WTC11 (cell line): Measurements from ENCODE around the gene SLC22A12. TPM values are rescaled to one million over a fixed set of nuclear protein-coding genes. Genes with fewer than 3 reads are reported as not detected.

Experiments used
- ATAC-seq: fragments of 200-7000 bp; cut with Tn5 transposase; 2 replicates; pipeline ENCODE4 v1.10.0; 2021; ENCODE audit warnings: mild to moderate bottlenecking, moderate library complexity
- CTCF ChIA-PET: fragments of 300-600 bp; sonication (Branson Sonifier 250); formaldehyde crosslinking; loops from one replicate; lab custom pipeline; 2021; ENCODE audit warnings: antibody characterized with exemption; lab: Charles Lee
- POLR2A ChIA-PET: fragments of 350-600 bp; sonication (Branson Sonifier 250); formaldehyde crosslinking; loops from one replicate; lab custom pipeline; 2021; ENCODE audit warnings: antibody characterized with exemption; lab: Charles Lee
- DNase-seq: peaks from one replicate; pipeline ENCODE4 v3.0.0; 2021; ENCODE audit warnings: low spot score
- H3K27ac Mint-ChIP-seq: 2 replicates; pipeline ENCODE4 v1.8.0; 2021; ENCODE audit warnings: mixed read lengths
- H3K27me3 Mint-ChIP-seq: 2 replicates; pipeline ENCODE4 v1.8.0; 2021; ENCODE audit warnings: low read depth, mild to moderate bottlenecking, moderate library complexity, mixed read lengths
- H3K36me3 Mint-ChIP-seq: 2 replicates; pipeline ENCODE4 v1.8.0; 2021; ENCODE audit warnings: mixed read lengths
- H3K4me1 Mint-ChIP-seq: 2 replicates; pipeline ENCODE4 v1.8.0; 2022; ENCODE audit warnings: mixed read lengths
- H3K4me3 Mint-ChIP-seq: 2 replicates; pipeline ENCODE4 v1.8.0; 2021; ENCODE audit warnings: mild to moderate bottlenecking, moderate library complexity, mixed read lengths
- H3K9me3 Mint-ChIP-seq: 2 replicates; pipeline ENCODE4 v1.8.0; 2021; ENCODE audit warnings: mixed read lengths
- ARID4B ChIP-seq: sonication (generic); formaldehyde crosslinking; IDR thresholded peaks from 2 replicates; pipeline ENCODE4 v1.8.0; 2023; ENCODE audit warnings: missing genetic modification reagents, mild to moderate bottlenecking, borderline replicate concordance
- ERG ChIP-seq: fragments of 250-450 bp; sonication (Bioruptor Pico); IDR thresholded peaks from 2 replicates; pipeline ENCODE4 v1.8.0; 2021; ENCODE audit warnings: mild to moderate bottlenecking
- ESRRA ChIP-seq: sonication (generic); formaldehyde crosslinking; IDR thresholded peaks from 2 replicates; pipeline ENCODE4 v1.8.1; 2022; ENCODE audit warnings: mild to moderate bottlenecking, missing genetic modification reagents, borderline replicate concordance
- FOXP1 ChIP-seq: sonication (generic); formaldehyde crosslinking; IDR thresholded peaks from 2 replicates; pipeline ENCODE4 v1.8.0; 2022; ENCODE audit warnings: missing genetic modification reagents, mild to moderate bottlenecking, moderate library complexity, borderline replicate concordance
- GABPB1 ChIP-seq: sonication (generic); formaldehyde crosslinking; IDR thresholded peaks from 2 replicates; pipeline ENCODE4 v1.8.1; 2023; ENCODE audit warnings: mild to moderate bottlenecking, missing genetic modification reagents
- IRF1 ChIP-seq: sonication (generic); formaldehyde crosslinking; IDR thresholded peaks from 2 replicates; pipeline ENCODE4 v1.8.0; 2023; ENCODE audit warnings: missing genetic modification reagents
- JAZF1 ChIP-seq: fragments of 250-450 bp; sonication (Bioruptor Pico); IDR thresholded peaks from 2 replicates; pipeline ENCODE4 v1.9.0; 2021; ENCODE audit warnings: moderate library complexity, mild to moderate bottlenecking, inconsistent platforms
- JUN ChIP-seq: sonication (generic); formaldehyde crosslinking; IDR thresholded peaks from 2 replicates; pipeline ENCODE4 v1.8.0; 2023; ENCODE audit warnings: mild to moderate bottlenecking, missing genetic modification reagents
- NFYB ChIP-seq: sonication (generic); formaldehyde crosslinking; conservative IDR thresholded peaks from 2 replicates; pipeline ENCODE4 v1.8.0; 2022; ENCODE audit warnings: low read depth, missing genetic modification reagents
- TCF7 ChIP-seq: sonication (generic); formaldehyde crosslinking; IDR thresholded peaks from 2 replicates; pipeline ENCODE4 v1.8.0; 2022; ENCODE audit warnings: mild to moderate bottlenecking, low read depth, missing genetic modification reagents, moderate library complexity
- TEAD4 ChIP-seq: sonication (generic); formaldehyde crosslinking; IDR thresholded peaks from 2 replicates; pipeline ENCODE4 v1.8.0; 2022; ENCODE audit warnings: mild to moderate bottlenecking, missing genetic modification reagents
- ZNF232 ChIP-seq: sonication (generic); formaldehyde crosslinking; IDR thresholded peaks from 2 replicates; pipeline ENCODE4 v1.8.0; 2022; ENCODE audit warnings: mild to moderate bottlenecking, missing genetic modification reagents
- ZNF263 ChIP-seq: sonication (generic); formaldehyde crosslinking; IDR thresholded peaks from 2 replicates; pipeline ENCODE4 v1.8.1; 2022; ENCODE audit warnings: low read depth, mild to moderate bottlenecking, moderate library complexity, missing genetic modification reagents
- ZNF396 ChIP-seq: fragments of 250-450 bp; sonication (Bioruptor Pico); IDR thresholded peaks from 2 replicates; pipeline ENCODE4 v1.8.0; 2021; ENCODE audit warnings: mild to moderate bottlenecking, moderate library complexity, borderline replicate concordance
- ZNF425 ChIP-seq: fragments of 250-450 bp; sonication (Bioruptor Pico); conservative IDR thresholded peaks from 2 replicates; pipeline ENCODE4 v1.9.0; 2021; ENCODE audit warnings: mild to moderate bottlenecking
- ZNF671 ChIP-seq: fragments of 250-450 bp; sonication (Bioruptor Pico); IDR thresholded peaks from 2 replicates; pipeline ENCODE4 v1.8.0; 2021; ENCODE audit warnings: mild to moderate bottlenecking
- ZSCAN18 ChIP-seq: fragments of 250-450 bp; sonication (Bioruptor Pico); IDR thresholded peaks from 2 replicates; pipeline ENCODE4 v2.1.2; 2022; ENCODE audit warnings: mild to moderate bottlenecking, moderate library complexity
- total RNA-seq: library from RNA; stranded (reverse); gene quantifications from 3 replicates; pipeline ENCODE4 v1.2.3, GENCODE V29; 2021
- TF ChIP-seq, protein P1 (sequence below): sonication (generic); formaldehyde crosslinking; IDR thresholded peaks from 2 replicates; pipeline ENCODE4 v1.8.0; 2022; ENCODE audit warnings: mild to moderate bottlenecking, missing genetic modification reagents

Gene SLC22A12
- total RNA-seq, 1 experiment from 2014 or later: not detected

DNA sequence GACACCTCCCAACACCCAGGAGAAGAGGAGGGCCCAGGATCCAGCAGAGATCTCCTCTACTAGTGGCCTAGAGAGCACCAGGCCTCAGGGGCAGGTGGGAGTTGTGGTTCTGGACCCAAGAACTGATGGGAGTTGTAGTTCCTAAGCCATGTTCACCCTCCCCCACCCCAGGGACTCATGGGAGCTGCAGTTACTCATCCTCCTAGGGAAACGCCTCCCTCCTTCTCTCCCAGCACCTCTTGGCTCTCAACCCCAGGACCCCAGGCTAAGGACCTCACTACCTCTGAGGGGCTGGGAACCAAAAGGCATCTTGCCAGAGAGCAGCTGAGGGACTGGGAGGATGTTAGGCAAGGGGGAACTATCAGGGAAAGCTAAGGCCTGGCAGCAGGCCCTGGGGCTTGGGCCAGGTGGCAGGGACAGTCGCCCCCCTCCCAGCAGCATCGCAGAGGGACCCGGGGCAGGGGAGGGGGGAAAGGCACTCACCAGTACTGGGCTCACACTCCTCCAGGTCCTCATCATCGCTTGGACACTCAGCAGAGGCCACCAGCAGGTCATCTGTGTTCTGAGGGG, 28.9 kb downstream of the SLC22A12 start:
- Mint-ChIP-seq H3K27ac (no peak overlapping the region), H3K9me3 (no peaks in the 10 kb centered on the region), H3K4me1 (peaks cover 11% of the 10 kb centered on the region), H3K36me3 (no peaks in the 10 kb centered on the region), H3K4me3 (no peak overlapping the region), H3K27me3 (no peaks in the 10 kb centered on the region)
- ChIA-PET POLR2A (interaction anchor here (0.9 kb wide), 1 partner anchor 23 kb away, joined by 3 read pairs; no protein-coding TSS in a partner anchor), CTCF (interaction anchor here (0.7 to 3.1 kb wide), 7 partner anchors 10 to 171 kb away, joined by 3 to 19 read pairs (median 3); no protein-coding TSS in a partner anchor)
- ATAC-seq (peak; percentile 89), DNase-seq (peak; percentile 66)
- TF ChIP-seq, protein P1, sequence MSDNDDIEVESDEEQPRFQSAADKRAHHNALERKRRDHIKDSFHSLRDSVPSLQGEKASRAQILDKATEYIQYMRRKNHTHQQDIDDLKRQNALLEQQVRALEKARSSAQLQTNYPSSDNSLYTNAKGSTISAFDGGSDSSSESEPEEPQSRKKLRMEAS (CRISPR knock-in tag): peak; percentile 22; the same call in 1 of the 2 replicates
- TF ChIP-seq FOXP1 (CRISPR knock-in tag): 0 out of 2 replicates have a peak, but pooled peaks have one; percentile 8
- no peak for TF ChIP-seq ZNF263 (CRISPR knock-in tag)

DNA sequence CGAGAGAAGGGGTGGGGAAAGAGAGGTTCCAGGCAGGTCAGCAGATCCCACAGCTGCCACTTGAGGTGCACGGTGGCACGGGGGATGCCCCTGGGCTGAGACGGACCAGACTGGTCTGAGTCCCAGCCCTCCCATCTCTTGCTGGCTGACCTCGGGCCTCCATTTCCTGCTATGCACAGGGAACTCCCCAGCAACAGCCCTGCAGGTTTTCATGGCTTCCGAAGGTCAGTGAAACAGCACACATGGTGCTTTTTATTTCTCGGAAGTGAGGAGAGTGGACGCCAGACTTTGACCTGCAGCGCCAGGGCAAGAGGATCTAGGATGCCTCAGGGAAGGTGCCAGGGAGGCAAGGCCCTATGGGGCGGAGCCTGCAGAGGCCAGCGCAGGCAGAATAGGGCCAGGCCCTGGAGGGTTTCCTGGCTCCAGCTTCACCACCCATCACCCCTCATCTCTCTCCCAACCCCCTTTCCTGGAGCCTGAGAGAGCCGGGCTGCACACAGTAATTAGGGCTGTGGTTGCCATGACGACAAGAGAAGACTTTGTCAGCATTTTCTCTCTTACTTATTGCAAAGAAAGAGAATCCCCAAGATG, 29.5 kb downstream of the SLC22A12 start:
- no peak for DNase-seq
- Mint-ChIP-seq H3K9me3 (no peaks in the 10 kb centered on the region), H3K27me3 (no peaks in the 10 kb centered on the region; the same call in 1 of the 2 replicates), H3K27ac (no peak overlapping the region), H3K36me3 (no peaks in the 10 kb centered on the region), H3K4me3 (no peak overlapping the region), H3K4me1 (peaks cover 11% of the 10 kb centered on the region)
- no peak for TF ChIP-seq ZNF396 (CRISPR knock-in tag)
- no peak for TF ChIP-seq JUN (CRISPR knock-in tag)
- TF ChIP-seq TEAD4 (CRISPR knock-in tag): no peak
- TF ChIP-seq IRF1: no peak
- no peak for TF ChIP-seq TCF7 (CRISPR knock-in tag)
- no peak for TF ChIP-seq ZNF232 (CRISPR knock-in tag)
- no peak for TF ChIP-seq ESRRA (CRISPR knock-in tag)
- ChIA-PET CTCF (interaction anchor here (0.7 to 3.1 kb wide), 8 partner anchors 10 to 172 kb away, joined by 3 to 19 read pairs (median 3); no protein-coding TSS in a partner anchor), POLR2A (no interaction called here)
- peak; percentile 33 for ATAC-seq

GRCh38 chr11:64621283-64622019, 30.4 kb downstream of the SLC22A12 start:
- Mint-ChIP-seq H3K4me3 (no peak overlapping the region), H3K36me3 (no peaks in the 10 kb centered on the region), H3K27ac (no peak overlapping the region), H3K9me3 (no peaks in the 10 kb centered on the region), H3K27me3 (peaks cover 8% of the 10 kb centered on the region), H3K4me1 (peaks cover 13% of the 10 kb centered on the region)
- no peak for ATAC-seq
- ChIA-PET CTCF (interaction anchor here (1.0 to 3.1 kb wide), 3 partner anchors 9 to 172 kb away, joined by 4 to 19 read pairs (median 7); no protein-coding TSS in a partner anchor), POLR2A (no interaction called here)
- DNase-seq: no peak
- no peak for TF ChIP-seq ZNF425 (CRISPR knock-in tag)
- TF ChIP-seq ZNF671 (CRISPR knock-in tag): no peak
- no peak for TF ChIP-seq NFYB (CRISPR knock-in tag)
- TF ChIP-seq, protein P1 (CRISPR knock-in tag): no peak
- no peak for TF ChIP-seq GABPB1 (CRISPR knock-in tag)
- no peak for TF ChIP-seq ARID4B
- no peak for TF ChIP-seq ERG (CRISPR knock-in tag)
- no peak for TF ChIP-seq TCF7 (CRISPR knock-in tag)
- no peak for TF ChIP-seq ZSCAN18 (CRISPR knock-in tag)
- TF ChIP-seq JUN (CRISPR knock-in tag): no peak
- no peak for TF ChIP-seq ZNF232 (CRISPR knock-in tag)
- TF ChIP-seq JAZF1 (CRISPR knock-in tag): no peak
